Muscle layer of duodenum (tissue), 2 donors: ENCODE results near the gene PROM2.

Experiments
- H3K27ac ChIP-seq: one replicate; pipeline ENCODE4 v1.7.0; 2013; ENCODE audit warnings: mild to moderate bottlenecking, low read length
- H3K27me3 ChIP-seq: one replicate; pipeline ENCODE4 v1.7.0; 2013; ENCODE audit warnings: low read depth, mild to moderate bottlenecking, control low read depth, low read length
- H3K36me3 ChIP-seq, 2 donors: one replicate each; pipeline ENCODE4 v1.7.0; 2013; ENCODE audit warnings: low read length in 2 of 2, control low read depth in 1 of 2, mild to moderate bottlenecking in 1 of 2; ENCODE audit not compliant: insufficient read depth in 2 of 2, control insufficient read depth in 1 of 2
- H3K4me1 ChIP-seq, 2 donors: one replicate each; pipeline ENCODE4 v1.7.0; 2013; ENCODE audit warnings: low read length in 2 of 2, mild to moderate bottlenecking in 2 of 2, control low read depth in 1 of 2, moderate library complexity in 1 of 2; ENCODE audit not compliant: insufficient read depth in 2 of 2, control insufficient read depth in 1 of 2
- H3K4me3 ChIP-seq, 2 donors: one replicate each; pipeline ENCODE4 v1.7.0; 2013; ENCODE audit warnings: low read length in 2 of 2, low read depth in 1 of 2, mild to moderate bottlenecking in 1 of 2
- H3K9me3 ChIP-seq, 2 donors: one replicate each; pipeline ENCODE4 v1.7.0; 2013; ENCODE audit warnings: low read length in 2 of 2, control low read depth in 1 of 2, mild to moderate bottlenecking in 1 of 2; ENCODE audit not compliant: control insufficient read depth in 1 of 2
- donor health status: healthy.

The PROM2 gene

GRCh38 chr2:95278637-95279225 lies 4.5 kb downstream of the PROM2 start:
- Histone ChIP-seq H3K36me3 (no peaks in the 10 kb centered on the region), H3K4me1 (no peaks in the 10 kb centered on the region), H3K9me3 (no peaks in the 10 kb centered on the region), H3K27ac (no peak overlapping the region), H3K27me3 (no peaks in the 10 kb centered on the region), H3K4me3 (no peak overlapping the region)

- Histone ChIP-seq H3K4me1 (no peaks in the 10 kb centered on the region), H3K27me3 (no peaks in the 10 kb centered on the region), H3K36me3 (no peaks in the 10 kb centered on the region), H3K27ac (no peak overlapping the region), H3K9me3 (no peaks in the 10 kb centered on the region), H3K4me3 (no peak overlapping the region)
Observed at GRCh38 chr2:95279435-95280035, 5.3 kb downstream of the PROM2 start.

- Histone ChIP-seq H3K36me3 (no peaks in the 10 kb centered on the region), H3K27me3 (no peaks in the 10 kb centered on the region), H3K4me1 (no peaks in the 10 kb centered on the region), H3K27ac (no peak overlapping the region), H3K9me3 (no peaks in the 10 kb centered on the region), H3K4me3 (no peak overlapping the region)
Observed at GRCh38 chr2:95281071-95281470, 6.8 kb downstream of the PROM2 start.

GRCh38 chr2:95281786-95282185 lies 7.5 kb downstream of the PROM2 start:
- Histone ChIP-seq H3K36me3 (no peaks in the 10 kb centered on the region), H3K4me1 (no peaks in the 10 kb centered on the region), H3K27ac (no peak overlapping the region), H3K9me3 (no peaks in the 10 kb centered on the region), H3K27me3 (no peaks in the 10 kb centered on the region), H3K4me3 (no peak overlapping the region)

- Histone ChIP-seq H3K4me3 (no peak overlapping the region), H3K27ac (no peak overlapping the region), H3K9me3 (no peaks in the 10 kb centered on the region), H3K4me1 (no peaks in the 10 kb centered on the region), H3K36me3 (no peaks in the 10 kb centered on the region), H3K27me3 (no peaks in the 10 kb centered on the region)
Observed at GRCh38 chr2:95282458-95282857, 8.2 kb downstream of the PROM2 start.

GRCh38 chr2:95283562-95283961 lies 9.3 kb downstream of the PROM2 start:
- no peaks in the 10 kb centered on the region for H3K27me3 ChIP-seq
- H3K4me3 ChIP-seq: no peak overlapping the region
- no peak overlapping the region for H3K27ac ChIP-seq
- no peaks in the 10 kb centered on the region for H3K36me3 ChIP-seq
- no peaks in the 10 kb centered on the region for H3K9me3 ChIP-seq
- no peaks in the 10 kb centered on the region for H3K4me1 ChIP-seq

- Histone ChIP-seq H3K9me3 (peaks cover 0 to 4% of the 10 kb centered on the region in 2 donors), H3K27ac (no peak overlapping the region), H3K4me1 (no peaks in the 10 kb centered on the region), H3K4me3 (no peak overlapping the region), H3K27me3 (no peaks in the 10 kb centered on the region), H3K36me3 (peaks cover 0 to 5% of the 10 kb centered on the region in 2 donors)
Observed at GRCh38 chr2:95284886-95285541, 10.8 kb downstream of the PROM2 start.

- Histone ChIP-seq H3K4me3 (no peak overlapping the region), H3K9me3 (peaks cover 0 to 8% of the 10 kb centered on the region in 2 donors), H3K36me3 (peaks cover 0 to 10% of the 10 kb centered on the region in 2 donors), H3K27me3 (no peaks in the 10 kb centered on the region), H3K27ac (no peak overlapping the region), H3K4me1 (no peaks in the 10 kb centered on the region)
Observed at GRCh38 chr2:95285542-95285932, 11.3 kb downstream of the PROM2 start.

GRCh38 chr2:95287336-95287735 lies 13.1 kb downstream of the PROM2 start:
- peaks cover 0 to 22% of the 10 kb centered on the region in 2 donors for H3K36me3 ChIP-seq
- no peaks in the 10 kb centered on the region for H3K4me1 ChIP-seq
- peaks cover 0 to 13% of the 10 kb centered on the region in 2 donors for H3K9me3 ChIP-seq
- no peaks in the 10 kb centered on the region for H3K27me3 ChIP-seq
- H3K4me3 ChIP-seq: no peak overlapping the region
- H3K27ac ChIP-seq: no peak overlapping the region

- H3K4me3 ChIP-seq: no peak overlapping the region
- H3K4me1 ChIP-seq: no peaks in the 10 kb centered on the region
- H3K27me3 ChIP-seq: no peaks in the 10 kb centered on the region
- H3K27ac ChIP-seq: no peak overlapping the region
- peaks cover 0 to 27% of the 10 kb centered on the region in 2 donors for H3K36me3 ChIP-seq
- H3K9me3 ChIP-seq: peaks cover 0 to 16% of the 10 kb centered on the region in 2 donors
Observed at GRCh38 chr2:95287806-95288205, 13.6 kb downstream of the PROM2 start.

- Histone ChIP-seq H3K4me1 (no peaks in the 10 kb centered on the region), H3K9me3 (peaks cover 0 to 16% of the 10 kb centered on the region in 2 donors), H3K4me3 (no peak overlapping the region), H3K27me3 (no peaks in the 10 kb centered on the region), H3K36me3 (peaks cover 0 to 28% of the 10 kb centered on the region in 2 donors), H3K27ac (no peak overlapping the region)
Observed at GRCh38 chr2:95289253-95289652, 15.0 kb downstream of the PROM2 start.
